Subcutaneous abdominal adipose tissue (tissue), 5 donors: Measurements from ENCODE around the gene OBSCN.
A peak's percentile ranks its signal among the peaks of the same experiment; 100 is the strongest.

Experiments
- H3K27ac ChIP-seq: one replicate; pipeline ENCODE4 v1.7.0; 2013; ENCODE audit warnings: low read depth, mild to moderate bottlenecking, inconsistent platforms, low read length, moderate library complexity
- H3K27me3 ChIP-seq, 5 donors: one replicate each; pipeline ENCODE4 v1.7.0; 2013; ENCODE audit warnings: low read length in 5 of 5, inconsistent platforms in 1 of 5; ENCODE audit not compliant: control insufficient read depth in 5 of 5, insufficient read depth in 4 of 5
- H3K36me3 ChIP-seq, 5 donors: one replicate each; pipeline ENCODE4 v1.7.0; 2013; ENCODE audit warnings: low read length in 5 of 5; ENCODE audit not compliant: control insufficient read depth in 5 of 5, insufficient read depth in 5 of 5
- H3K4me1 ChIP-seq, 5 donors: one replicate each; pipeline ENCODE4 v1.7.0; 2013; ENCODE audit warnings: low read length in 5 of 5, mild to moderate bottlenecking in 3 of 5, moderate library complexity in 1 of 5; ENCODE audit not compliant: control insufficient read depth in 5 of 5, insufficient read depth in 5 of 5
- H3K4me3 ChIP-seq, 5 donors: one replicate each; pipeline ENCODE4 v1.7.0; 2013; ENCODE audit warnings: low read length in 5 of 5, low read depth in 1 of 5
- H3K9ac ChIP-seq, 5 donors: one replicate each; pipeline ENCODE4 v1.7.0; 2013; ENCODE audit warnings: low read length in 5 of 5, mild to moderate bottlenecking in 4 of 5, moderate library complexity in 3 of 5
- H3K9me3 ChIP-seq, 5 donors: one replicate each; pipeline ENCODE4 v1.7.0; 2013; ENCODE audit warnings: low read length in 5 of 5; ENCODE audit not compliant: control insufficient read depth in 5 of 5
- donor health status: healthy.
- donor health status: healthy.
- donor health status: healthy.
- donor health status: healthy.
- donor health status: healthy.

The OBSCN gene

GRCh38 chr1:228401782-228402640 lies 194.2 kb downstream of the OBSCN start:
- no peaks in the 10 kb centered on the region for H3K9me3 ChIP-seq
- peaks cover 0 to 56% (median 30%) of the 10 kb centered on the region in 5 donors for H3K36me3 ChIP-seq
- no peak overlapping the region for H3K27ac ChIP-seq
- H3K27me3 ChIP-seq = no peaks in the 10 kb centered on the region
- no peak overlapping the region for H3K4me3 ChIP-seq
- H3K9ac ChIP-seq = no peak overlapping the region
- H3K4me1 ChIP-seq = peaks cover 7 to 29% (median 26%) of the 10 kb centered on the region in 5 donors

GRCh38 chr1:228402641-228403025 lies 194.8 kb downstream of the OBSCN start:
- no peak overlapping the region for H3K9ac ChIP-seq
- H3K9me3 ChIP-seq = no peaks in the 10 kb centered on the region
- H3K4me3 ChIP-seq = no peak overlapping the region
- H3K36me3 ChIP-seq = peaks cover 0 to 50% (median 24%) of the 10 kb centered on the region in 5 donors
- no peaks in the 10 kb centered on the region for H3K27me3 ChIP-seq
- no peak overlapping the region for H3K27ac ChIP-seq
- peaks cover 7 to 35% (median 32%) of the 10 kb centered on the region in 5 donors for H3K4me1 ChIP-seq

DNA sequence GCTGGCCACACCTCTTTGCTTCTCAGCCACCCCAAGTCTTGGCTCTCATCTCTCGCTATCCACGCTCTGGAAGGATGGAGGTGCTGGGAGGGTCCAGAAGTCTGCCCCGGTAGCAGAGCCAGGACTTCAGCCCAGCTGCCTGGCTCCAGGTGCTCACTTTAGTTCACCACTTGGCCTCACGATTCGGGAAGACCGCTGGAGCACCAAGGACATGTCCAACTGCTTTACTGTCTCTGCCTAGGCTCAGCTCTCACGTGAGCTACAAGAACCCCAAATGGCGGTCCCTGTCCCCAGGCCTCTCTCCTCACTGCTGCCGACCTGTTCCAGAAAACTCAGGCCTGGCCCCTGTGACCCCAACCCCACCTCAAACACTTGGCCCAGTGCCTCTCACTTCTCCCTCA lies 195.4 kb downstream of the OBSCN start:
- no peak overlapping the region for H3K9ac ChIP-seq

DNA sequence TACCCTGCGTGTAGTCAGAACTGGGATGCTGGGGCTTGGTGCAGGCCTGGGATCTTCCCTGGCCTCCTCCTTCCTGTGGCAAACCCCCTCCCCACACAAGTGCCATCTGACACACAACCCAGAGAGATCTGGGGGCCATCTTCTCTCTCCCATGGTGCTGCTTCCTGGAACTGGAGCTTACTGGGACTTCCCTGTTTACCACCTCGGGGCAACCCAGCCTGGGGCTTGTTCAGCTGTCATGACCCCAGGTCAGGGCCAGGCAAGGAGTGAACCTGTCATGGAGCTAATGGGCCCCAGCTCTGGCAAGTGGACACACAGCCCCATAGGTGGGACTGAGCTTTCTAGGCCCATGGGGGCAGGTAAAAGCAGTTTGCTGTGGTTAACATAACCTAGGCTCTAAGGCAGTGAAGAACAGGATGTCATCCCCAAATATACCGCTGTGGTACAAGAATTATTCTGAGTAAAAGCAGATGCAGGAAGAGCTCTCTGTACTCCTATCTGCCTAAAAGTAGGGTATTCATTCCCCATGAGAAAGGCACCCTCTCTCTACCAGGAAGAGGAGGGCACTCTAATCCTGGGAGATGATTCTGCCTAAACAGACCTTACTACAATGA lies 196.4 kb downstream of the OBSCN start:
- peaks cover 7 to 46% (median 43%) of the 10 kb centered on the region in 5 donors for H3K4me1 ChIP-seq
- H3K27me3 ChIP-seq = no peaks in the 10 kb centered on the region
- H3K36me3 ChIP-seq = peaks cover 0 to 35% (median 19%) of the 10 kb centered on the region in 5 donors
- H3K4me3 ChIP-seq = peak overlapping the region in 2 of 5 donors; percentile 10 to 17
- H3K27ac ChIP-seq = no peak overlapping the region
- H3K9me3 ChIP-seq = no peaks in the 10 kb centered on the region
- H3K9ac ChIP-seq = peak overlapping the region in 2 of 5 donors; percentile 11 to 35

More for the DNA sequence above, 195.4 kb downstream of the OBSCN start:
- Histone ChIP-seq H3K4me1 (peaks cover 7 to 40% (median 38%) of the 10 kb centered on the region in 5 donors), H3K27me3 (no peaks in the 10 kb centered on the region), H3K36me3 (peaks cover 0 to 45% (median 19%) of the 10 kb centered on the region in 5 donors), H3K9me3 (no peaks in the 10 kb centered on the region), H3K27ac (no peak overlapping the region), H3K4me3 (no peak overlapping the region)

DNA sequence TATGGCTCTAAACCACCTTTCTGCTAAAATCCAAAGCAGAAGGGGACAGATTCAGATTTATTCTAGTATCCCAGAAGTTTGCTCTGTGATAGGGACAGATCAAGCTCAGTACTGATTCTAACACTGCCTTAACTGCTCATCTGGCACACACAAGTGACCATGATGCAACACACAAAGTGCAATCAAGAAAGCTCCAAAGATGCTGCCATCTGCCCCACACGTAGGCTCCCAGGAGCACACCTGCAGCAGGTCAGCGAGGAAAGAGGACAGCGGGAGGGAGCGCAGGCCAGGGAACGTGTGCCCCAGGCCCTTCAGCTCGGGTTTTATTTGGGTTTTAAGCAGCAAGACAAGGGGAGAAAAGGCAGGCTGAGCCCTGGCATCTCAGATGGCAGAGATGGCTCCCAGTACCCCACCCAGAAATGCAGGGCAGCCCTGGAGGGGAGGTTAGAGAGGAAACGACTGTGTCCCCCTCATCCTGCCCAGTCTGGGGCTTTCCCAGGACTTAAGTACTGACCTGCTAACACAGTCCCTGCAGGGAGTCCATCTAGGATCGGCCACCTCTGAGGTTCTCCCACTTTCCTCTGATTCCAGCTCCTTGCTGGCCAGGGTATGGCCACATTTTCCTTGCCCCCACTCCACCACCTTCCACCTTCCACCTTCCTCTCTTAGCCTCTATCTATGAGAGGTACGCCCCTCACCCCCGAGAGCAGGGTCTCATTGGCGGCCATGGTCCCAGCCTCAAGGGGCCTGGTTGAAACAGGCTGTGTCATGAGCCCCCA lies 197.5 kb downstream of the OBSCN start:
- Histone ChIP-seq H3K27ac (no peak overlapping the region), H3K4me1 (peaks cover 7 to 51% (median 46%) of the 10 kb centered on the region in 5 donors), H3K9me3 (no peaks in the 10 kb centered on the region), H3K27me3 (no peaks in the 10 kb centered on the region), H3K36me3 (peaks cover 0 to 34% (median 10%) of the 10 kb centered on the region in 5 donors), H3K9ac (peak overlapping the region; percentile 53 to 86 (median 69)), H3K4me3 (peak overlapping the region; percentile 73 to 95 (median 88))

- Histone ChIP-seq H3K27me3 (no peaks in the 10 kb centered on the region), H3K9me3 (no peaks in the 10 kb centered on the region), H3K4me1 (peaks cover 7 to 51% (median 46%) of the 10 kb centered on the region in 5 donors), H3K27ac (no peak overlapping the region), H3K4me3 (peak overlapping the region; percentile 73 to 95 (median 88)), H3K9ac (peak overlapping the region in 4 of 5 donors; percentile 53 to 86 (median 75)), H3K36me3 (peaks cover 0 to 33% (median 7%) of the 10 kb centered on the region in 5 donors)
Observed at GRCh38 chr1:228405979-228406228, 198.1 kb downstream of the OBSCN start.

DNA sequence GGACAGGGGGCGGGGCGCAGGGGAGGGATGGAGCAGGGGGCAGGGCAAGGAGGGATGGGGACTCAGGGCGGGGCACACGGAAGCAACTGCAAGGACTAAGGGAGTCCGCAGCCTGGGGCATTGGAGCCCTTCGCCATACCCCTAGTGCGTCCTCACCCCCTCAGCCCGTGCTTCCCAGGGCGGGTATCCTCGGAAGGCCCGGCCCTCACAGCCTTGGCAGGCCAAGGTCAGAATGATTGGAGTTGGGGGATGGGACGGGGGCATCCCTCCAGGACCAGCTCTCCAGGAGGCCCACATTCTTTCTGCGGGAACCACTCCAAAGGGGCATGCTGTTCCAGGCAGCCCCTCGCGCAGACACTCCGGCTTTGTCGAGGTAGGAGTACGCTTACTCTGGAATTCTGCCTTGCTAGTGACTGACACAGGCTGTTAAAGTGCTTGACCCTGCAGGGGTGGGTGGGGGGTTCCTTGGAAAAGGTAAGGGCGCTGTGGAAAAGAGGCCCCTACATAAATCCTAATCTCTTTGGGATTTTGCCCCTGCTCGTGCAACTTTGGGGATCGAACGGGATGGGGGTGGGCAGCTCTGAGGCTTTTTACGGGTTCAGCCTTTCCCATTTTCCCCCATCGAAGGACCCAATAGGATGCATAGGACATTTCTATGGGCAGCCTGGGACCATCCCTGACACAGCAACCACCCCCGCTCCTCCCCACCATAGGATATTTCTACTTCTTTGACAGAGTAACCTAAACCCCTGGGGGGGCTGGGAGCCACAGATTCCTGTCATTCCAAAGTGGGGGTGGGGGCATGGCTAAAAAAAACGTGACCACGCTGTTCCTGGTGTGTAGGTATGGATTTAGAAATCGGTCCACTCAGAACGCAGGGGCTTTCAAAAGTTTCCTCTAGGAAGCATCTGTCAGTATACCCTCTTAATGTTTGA lies 199.5 kb downstream of the OBSCN start:
- Histone ChIP-seq H3K9ac (peak overlapping the region in 3 of 5 donors; percentile 44 to 69 (median 48)), H3K27ac (no peak overlapping the region), H3K4me1 (peaks cover 7 to 51% (median 46%) of the 10 kb centered on the region in 5 donors), H3K36me3 (peaks cover 0 to 27% (median 8%) of the 10 kb centered on the region in 5 donors), H3K27me3 (no peaks in the 10 kb centered on the region), H3K4me3 (peak overlapping the region; percentile 77 to 90 (median 88)), H3K9me3 (no peaks in the 10 kb centered on the region)

DNA sequence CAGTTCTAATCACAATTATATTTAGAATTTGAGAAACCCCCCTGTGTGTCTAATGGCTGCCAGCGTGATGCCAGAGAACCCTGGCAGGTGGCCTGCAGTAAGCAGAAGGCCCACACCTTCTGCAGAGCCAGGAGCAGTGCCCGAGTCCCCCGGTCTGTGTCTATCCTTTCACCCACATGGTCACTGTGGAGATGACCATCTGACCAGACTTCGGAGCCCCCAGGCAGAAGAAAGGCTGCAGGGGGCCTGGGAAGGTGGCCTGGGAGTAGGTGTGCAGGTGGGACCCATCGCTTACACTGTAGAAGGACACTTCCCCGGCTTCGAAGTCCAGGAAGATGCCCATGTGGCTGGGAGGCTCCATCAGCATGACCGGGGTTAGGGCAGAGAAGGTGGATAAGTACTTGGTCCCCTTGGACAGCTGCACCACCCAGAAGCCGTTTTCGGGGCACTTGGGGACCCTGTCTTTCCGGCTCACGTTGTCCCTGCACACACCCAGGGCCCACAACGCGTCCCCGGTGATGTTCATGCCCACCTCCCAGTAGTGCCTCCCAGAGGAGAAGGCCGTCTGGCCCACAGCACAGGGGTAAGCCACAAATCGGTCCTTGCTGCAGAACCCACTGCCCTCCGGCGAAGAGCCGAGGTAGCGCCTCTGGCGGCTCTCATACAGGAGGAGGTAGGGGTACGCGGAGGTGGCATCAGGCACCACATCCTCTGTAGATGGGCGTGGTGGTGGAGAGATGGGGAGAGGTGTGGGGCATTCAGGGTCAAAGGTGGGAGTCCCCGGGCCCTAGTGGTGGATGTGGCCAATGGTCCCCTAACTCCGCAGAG lies 200.4 kb downstream of the OBSCN start:
- no peaks in the 10 kb centered on the region for H3K27me3 ChIP-seq
- H3K9ac ChIP-seq = no peak overlapping the region
- H3K27ac ChIP-seq = no peak overlapping the region
- no peaks in the 10 kb centered on the region for H3K9me3 ChIP-seq
- peaks cover 0 to 19% (median 4%) of the 10 kb centered on the region in 5 donors for H3K36me3 ChIP-seq
- H3K4me3 ChIP-seq = peak overlapping the region in 3 of 5 donors; percentile 17 to 90 (median 77)
- peaks cover 7 to 51% (median 43%) of the 10 kb centered on the region in 5 donors for H3K4me1 ChIP-seq
